PFSK-1 (cell line): Measurements from ENCODE around the gene THEMIS2.

ENCODE experiments used
- POLR2AphosphoS5 ChIP-seq: IDR thresholded peaks from 2 replicates; pipeline ENCODE4 v1.6.1; 2012; ENCODE audit warnings: low read depth, mild to moderate bottlenecking, control low read depth, low read length, moderate library complexity
- SIN3A ChIP-seq: IDR thresholded peaks from 2 replicates; pipeline ENCODE4 v1.6.1; 2012; ENCODE audit warnings: mild to moderate bottlenecking, low read length, moderate library complexity, borderline replicate concordance; ENCODE audit not compliant: insufficient read depth
- TF ChIP-seq, protein P1 (sequence below), 2 experiments: IDR thresholded peaks; 2 replicates each; pipeline versions ENCODE4 v1.6.1 to v1.8.0; 2011 to 2012; ENCODE audit warnings: low read depth in 2 of 2, low read length in 2 of 2, control low read depth in 1 of 2, inconsistent platforms in 1 of 2, mild to moderate bottlenecking in 1 of 2, moderate library complexity in 1 of 2; ENCODE audit not compliant: insufficient read depth in 1 of 2

DNA sequence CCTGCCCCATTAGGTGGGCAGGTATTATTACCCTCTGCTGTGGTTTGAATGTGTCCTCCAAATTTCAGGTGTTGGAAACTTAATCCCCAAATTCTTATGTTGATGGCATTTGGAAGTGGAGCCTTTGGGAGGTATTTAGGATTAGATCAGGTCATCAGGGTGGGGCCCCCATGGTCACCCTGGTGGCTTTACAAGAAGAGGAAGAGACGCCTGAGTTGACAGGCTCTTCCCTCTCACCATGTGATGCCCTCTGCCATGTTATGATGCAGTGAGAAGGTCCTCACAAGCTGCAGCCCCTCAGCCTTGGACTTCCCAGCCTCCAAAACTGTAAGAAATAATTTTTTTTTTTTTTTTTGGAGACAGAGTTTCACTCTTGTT lies 8.8 kb upstream of the THEMIS2 start:
- TF ChIP-seq POLR2AphosphoS5 (no peak), SIN3A (no peak)
- TF ChIP-seq, protein P1, sequence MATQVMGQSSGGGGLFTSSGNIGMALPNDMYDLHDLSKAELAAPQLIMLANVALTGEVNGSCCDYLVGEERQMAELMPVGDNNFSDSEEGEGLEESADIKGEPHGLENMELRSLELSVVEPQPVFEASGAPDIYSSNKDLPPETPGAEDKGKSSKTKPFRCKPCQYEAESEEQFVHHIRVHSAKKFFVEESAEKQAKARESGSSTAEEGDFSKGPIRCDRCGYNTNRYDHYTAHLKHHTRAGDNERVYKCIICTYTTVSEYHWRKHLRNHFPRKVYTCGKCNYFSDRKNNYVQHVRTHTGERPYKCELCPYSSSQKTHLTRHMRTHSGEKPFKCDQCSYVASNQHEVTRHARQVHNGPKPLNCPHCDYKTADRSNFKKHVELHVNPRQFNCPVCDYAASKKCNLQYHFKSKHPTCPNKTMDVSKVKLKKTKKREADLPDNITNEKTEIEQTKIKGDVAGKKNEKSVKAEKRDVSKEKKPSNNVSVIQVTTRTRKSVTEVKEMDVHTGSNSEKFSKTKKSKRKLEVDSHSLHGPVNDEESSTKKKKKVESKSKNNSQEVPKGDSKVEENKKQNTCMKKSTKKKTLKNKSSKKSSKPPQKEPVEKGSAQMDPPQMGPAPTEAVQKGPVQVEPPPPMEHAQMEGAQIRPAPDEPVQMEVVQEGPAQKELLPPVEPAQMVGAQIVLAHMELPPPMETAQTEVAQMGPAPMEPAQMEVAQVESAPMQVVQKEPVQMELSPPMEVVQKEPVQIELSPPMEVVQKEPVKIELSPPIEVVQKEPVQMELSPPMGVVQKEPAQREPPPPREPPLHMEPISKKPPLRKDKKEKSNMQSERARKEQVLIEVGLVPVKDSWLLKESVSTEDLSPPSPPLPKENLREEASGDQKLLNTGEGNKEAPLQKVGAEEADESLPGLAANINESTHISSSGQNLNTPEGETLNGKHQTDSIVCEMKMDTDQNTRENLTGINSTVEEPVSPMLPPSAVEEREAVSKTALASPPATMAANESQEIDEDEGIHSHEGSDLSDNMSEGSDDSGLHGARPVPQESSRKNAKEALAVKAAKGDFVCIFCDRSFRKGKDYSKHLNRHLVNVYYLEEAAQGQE (IDR thresholded peaks at IDR 0.05; ENCODE audit: insufficient read depth in 1 of 2, low read depth in 2 of 2, low read length in 2 of 2) = no peak
